ENCODE data around the gene PTPN21. TPM values are rescaled to one million over a fixed set of nuclear protein-coding genes. Genes with fewer than 3 reads are reported as not detected.

PTPN21 gene
- total and polyA plus RNA-seq, 8 donors: 3.5 to 63.0 (median 18.5) TPM

- H3K27me3 ChIP-seq: no peaks in the 10 kb centered on the region
- peaks cover 0 to 36% (median 24%) of the 10 kb centered on the region in 4 donors for H3K36me3 ChIP-seq
- intact Hi-C loops (cut with DNase I; ENCODE audit: low total_unique reads): no loop called here
- WGBS, 5 donors: 26 to 61% (median 41%) methylated on average over 7 of the region's 7 CpGs
- H3K9me3 ChIP-seq: no peaks in the 10 kb centered on the region
- H3K27ac ChIP-seq: peak overlapping the region in 3 of 5 donors; percentile 25 to 37 (median 34)
- H3K4me1 ChIP-seq: peaks cover 5 to 56% (median 24%) of the 10 kb centered on the region in 4 donors
- peak in 1 of 2 donors; percentile 47 for DNase-seq
- TF ChIP-seq CTCF (IDR thresholded peaks at IDR 0.05) (no peak), POLR2A (IDR thresholded peaks at IDR 0.05) (no peak), POLR2AphosphoS5 (IDR thresholded peaks at IDR 0.05) (no peak), EP300 (IDR thresholded peaks at IDR 0.05) (no peak)
- H3K4me3 ChIP-seq: no peak overlapping the region
Observed at GRCh38 chr14:88516861-88517357, 37.9 kb downstream of the PTPN21 start.

GRCh38 chr14:88515499-88516221 is 39.1 kb downstream of the PTPN21 start:
- Histone ChIP-seq H3K4me1 (peaks cover 5 to 46% (median 17%) of the 10 kb centered on the region in 4 donors), H3K9me3 (no peaks in the 10 kb centered on the region), H3K36me3 (peaks cover 0 to 36% (median 27%) of the 10 kb centered on the region in 4 donors), H3K27ac (peak overlapping the region in 1 of 5 donors; percentile 34), H3K4me3 (no peak overlapping the region), H3K27me3 (no peaks in the 10 kb centered on the region)
- intact Hi-C loops (cut with DNase I; ENCODE audit: low total_unique reads): no loop called here
- 29 to 70% (median 45%) methylated on average over 1 of the region's 1 CpG for WGBS, 5 donors
- DNase-seq: no peak
- TF ChIP-seq POLR2AphosphoS5 (IDR thresholded peaks at IDR 0.05) (no peak), CTCF (IDR thresholded peaks at IDR 0.05) (no peak), EP300 (IDR thresholded peaks at IDR 0.05) (no peak), POLR2A (IDR thresholded peaks at IDR 0.05) (no peak)

GRCh38 chr14:88507208-88507607 is 47.6 kb downstream of the PTPN21 start:
- Histone ChIP-seq H3K27ac (no peak overlapping the region), H3K4me1 (no peaks in the 10 kb centered on the region), H3K27me3 (no peaks in the 10 kb centered on the region), H3K9me3 (no peaks in the 10 kb centered on the region), H3K36me3 (peaks cover 3 to 53% (median 48%) of the 10 kb centered on the region in 4 donors), H3K4me3 (no peak overlapping the region)
- 92 to 100% (median 100%) methylated on average over 1 of the region's 1 CpG for WGBS, 5 donors
- no peak for TF ChIP-seq EP300 (IDR thresholded peaks at IDR 0.05)
- no peak for TF ChIP-seq POLR2A (IDR thresholded peaks at IDR 0.05)
- TF ChIP-seq POLR2AphosphoS5 (IDR thresholded peaks at IDR 0.05): no peak
- TF ChIP-seq CTCF (IDR thresholded peaks at IDR 0.05): no peak
- no peak for DNase-seq
- intact Hi-C loops (cut with DNase I; ENCODE audit: low total_unique reads): no loop called here

GRCh38 chr14:88505621-88506020 is 49.2 kb downstream of the PTPN21 start:
- H3K36me3 ChIP-seq: peaks cover 12 to 65% (median 62%) of the 10 kb centered on the region in 4 donors
- no peak overlapping the region for H3K27ac ChIP-seq
- no peaks in the 10 kb centered on the region for H3K9me3 ChIP-seq
- H3K27me3 ChIP-seq: no peaks in the 10 kb centered on the region
- no peak for DNase-seq
- intact Hi-C loops (cut with DNase I; ENCODE audit: low total_unique reads): no loop called here
- no peak overlapping the region for H3K4me3 ChIP-seq
- no peak for TF ChIP-seq CTCF (IDR thresholded peaks at IDR 0.05)
- TF ChIP-seq POLR2A (IDR thresholded peaks at IDR 0.05): no peak
- no peak for TF ChIP-seq EP300 (IDR thresholded peaks at IDR 0.05)
- TF ChIP-seq POLR2AphosphoS5 (IDR thresholded peaks at IDR 0.05): no peak
- H3K4me1 ChIP-seq: no peaks in the 10 kb centered on the region

Measured in stomach (tissue), 9 donors.